ENCODE results near the gene HOXD10.

- TF ChIP-seq CTCF (IDR thresholded peaks at IDR 0.05) (no peak), EP300 (IDR thresholded peaks at IDR 0.05) (no peak), POLR2A (IDR thresholded peaks at IDR 0.05) (no peak)
Observed at GRCh38 chr2:176072292-176072669, 44.3 kb upstream of the HOXD10 start.

Measured in ovary (tissue), 3 donors.